Activated CD4-positive, alpha-beta memory T cell treated with anti-CD3 and anti-CD28 coated beads for 36 hours (primary cell): ENCODE results near the gene IGHMBP2. TPM values are rescaled to one million over a fixed set of nuclear protein-coding genes. Genes with fewer than 3 reads are reported as not detected.

Experiments
- CTCF ChIA-PET: fragments of 350-600 bp; sonication (Branson Sonifier 250); formaldehyde crosslinking; loops from one replicate; lab custom pipeline; 2021; ENCODE audit warnings: antibody characterized with exemption, inconsistent platforms; lab: Charles Lee
- POLR2A ChIA-PET: fragments of 350-600 bp; sonication (Branson Sonifier 250); formaldehyde crosslinking; loops from one replicate; lab custom pipeline; 2021; ENCODE audit warnings: antibody characterized with exemption; lab: Charles Lee
- DNase-seq: peaks from one replicate; pipeline ENCODE4 v3.0.0-alpha.2; 2020
- H3K27ac Mint-ChIP-seq: one replicate; pipeline ENCODE4 v1.8.0; 2021; ENCODE audit warnings: mixed read lengths
- H3K27me3 Mint-ChIP-seq: one replicate; pipeline ENCODE4 v1.8.0; 2021; ENCODE audit warnings: mixed read lengths
- H3K36me3 Mint-ChIP-seq: one replicate; pipeline ENCODE4 v1.8.0; 2021; ENCODE audit warnings: mixed read lengths
- H3K4me1 Mint-ChIP-seq: one replicate; pipeline ENCODE4 v1.8.0; 2021; ENCODE audit warnings: low read depth, mixed read lengths
- H3K4me3 Mint-ChIP-seq: one replicate; pipeline ENCODE4 v1.8.0; 2021; ENCODE audit warnings: mild to moderate bottlenecking, mixed read lengths
- H3K9me3 Mint-ChIP-seq: one replicate; pipeline ENCODE4 v1.8.0; 2021; ENCODE audit warnings: mixed read lengths
- intact Hi-C: fragments of 100-400 bp; cut with micrococcal nuclease; formaldehyde crosslinking; loops from one replicate; pipeline ENCODE4 v1.15.1; 2023
- total RNA-seq, 2 experiments: library from RNA; stranded (reverse); gene quantifications; one replicate each; pipeline ENCODE4 v1.2.3, GENCODE V29; 2021

The IGHMBP2 gene
- total RNA-seq, 2 experiments from 2014 or later: 24.4 to 24.8 TPM

DNA sequence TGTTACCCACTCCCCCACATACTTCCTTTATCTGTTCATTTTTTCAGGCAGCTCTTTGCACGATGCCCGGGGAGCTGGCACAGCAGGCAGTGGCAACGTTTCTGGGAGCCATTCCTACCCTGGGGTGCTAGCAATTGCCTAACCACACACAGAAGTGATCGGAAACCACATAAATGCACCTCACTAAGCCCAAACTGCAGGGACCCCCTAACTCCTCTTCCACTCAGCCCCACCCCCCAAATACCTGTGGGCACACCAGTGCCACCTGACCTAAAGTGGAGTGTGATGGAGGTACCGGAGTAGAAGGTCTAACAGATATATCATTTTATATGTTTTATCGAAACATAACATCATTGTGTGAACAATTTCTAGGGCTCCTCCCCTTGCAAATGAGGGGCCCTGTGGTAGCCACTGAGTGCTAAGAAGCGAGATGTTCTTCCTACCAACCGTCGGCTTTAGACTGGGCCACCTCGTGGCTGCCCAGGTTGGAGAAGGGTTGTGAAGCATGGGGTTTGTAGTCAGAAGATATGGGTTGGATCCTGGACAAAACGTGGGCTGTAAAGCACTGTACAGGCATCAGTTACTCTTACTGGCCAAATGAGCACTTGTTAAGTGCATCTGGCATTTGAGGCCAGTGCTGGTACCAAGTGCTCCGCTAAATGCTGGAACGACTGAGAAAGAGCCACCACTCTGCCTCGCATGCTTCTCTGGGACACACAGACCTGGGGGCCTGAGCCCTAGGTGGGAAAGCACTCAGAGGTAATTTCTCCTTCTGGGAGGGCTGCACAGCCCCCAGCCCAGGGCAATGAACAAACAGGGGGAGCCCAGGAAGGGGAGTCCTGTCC, 74.3 kb downstream of the IGHMBP2 start:
- Mint-ChIP-seq H3K4me1 (peaks cover 2% of the 10 kb centered on the region), H3K36me3 (no peaks in the 10 kb centered on the region), H3K4me3 (no peak overlapping the region), H3K27ac (no peak overlapping the region), H3K9me3 (peaks cover 8% of the 10 kb centered on the region), H3K27me3 (no peaks in the 10 kb centered on the region)
- intact Hi-C loops: no loop called here
- CTCF ChIA-PET: no interaction called here
- DNase-seq: peak; percentile 0
- POLR2A ChIA-PET: no interaction called here

- POLR2A ChIA-PET: no interaction called here
- H3K4me1 Mint-ChIP-seq: peaks cover 2% of the 10 kb centered on the region
Observed at GRCh38 chr11:68978626-68978930, 74.9 kb downstream of the IGHMBP2 start.

DNA sequence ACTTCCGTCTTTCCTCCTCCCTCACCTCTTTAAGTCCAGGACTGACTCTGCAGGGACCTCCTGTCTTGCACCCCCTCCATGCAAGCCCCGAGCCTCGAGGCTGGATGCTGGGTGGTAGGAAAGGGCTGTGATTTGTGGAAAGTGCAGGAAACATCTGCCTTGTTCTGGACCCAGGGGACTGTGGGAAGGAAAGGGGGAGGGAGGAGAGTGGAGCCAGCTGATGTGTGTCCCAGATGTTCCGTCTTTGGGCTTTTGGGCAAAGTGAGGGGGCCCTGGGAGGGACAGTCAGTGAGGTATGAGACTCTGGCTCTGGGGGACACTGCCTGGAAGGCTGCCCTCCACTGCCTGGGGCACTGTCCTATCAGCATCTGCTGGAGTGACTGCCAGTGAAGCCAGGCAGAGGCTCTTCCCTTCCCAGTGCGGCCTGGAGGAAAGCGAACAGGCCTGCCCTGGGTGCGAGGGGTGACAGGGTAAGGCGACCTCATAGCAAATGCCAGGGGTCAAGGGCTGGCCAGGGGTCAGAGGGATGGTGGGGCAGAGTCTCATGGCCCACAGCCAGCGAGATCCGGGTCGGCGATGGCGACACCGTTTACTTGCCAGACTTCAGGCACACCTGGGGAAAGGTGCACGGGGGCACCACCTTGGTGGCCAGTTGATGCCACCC, 75.4 kb downstream of the IGHMBP2 start:
- POLR2A ChIA-PET: no interaction called here
- intact Hi-C loops: no loop called here
- H3K9me3 Mint-ChIP-seq: peaks cover 8% of the 10 kb centered on the region
- H3K4me3 Mint-ChIP-seq: no peak overlapping the region
- no peaks in the 10 kb centered on the region for H3K27me3 Mint-ChIP-seq
- no peak overlapping the region for H3K27ac Mint-ChIP-seq
- CTCF ChIA-PET: no interaction called here
- peaks cover 2% of the 10 kb centered on the region for H3K4me1 Mint-ChIP-seq
- peak; percentile 4 for DNase-seq
- H3K36me3 Mint-ChIP-seq: no peaks in the 10 kb centered on the region

More at GRCh38 chr11:68978626-68978930, 74.9 kb downstream of the IGHMBP2 start:
- H3K27ac Mint-ChIP-seq: no peak overlapping the region
- H3K27me3 Mint-ChIP-seq: no peaks in the 10 kb centered on the region
- peaks cover 8% of the 10 kb centered on the region for H3K9me3 Mint-ChIP-seq
- H3K36me3 Mint-ChIP-seq: no peaks in the 10 kb centered on the region
- no peak overlapping the region for H3K4me3 Mint-ChIP-seq
- intact Hi-C loops: no loop called here
- CTCF ChIA-PET: no interaction called here
- peak; percentile 7 for DNase-seq

DNA sequence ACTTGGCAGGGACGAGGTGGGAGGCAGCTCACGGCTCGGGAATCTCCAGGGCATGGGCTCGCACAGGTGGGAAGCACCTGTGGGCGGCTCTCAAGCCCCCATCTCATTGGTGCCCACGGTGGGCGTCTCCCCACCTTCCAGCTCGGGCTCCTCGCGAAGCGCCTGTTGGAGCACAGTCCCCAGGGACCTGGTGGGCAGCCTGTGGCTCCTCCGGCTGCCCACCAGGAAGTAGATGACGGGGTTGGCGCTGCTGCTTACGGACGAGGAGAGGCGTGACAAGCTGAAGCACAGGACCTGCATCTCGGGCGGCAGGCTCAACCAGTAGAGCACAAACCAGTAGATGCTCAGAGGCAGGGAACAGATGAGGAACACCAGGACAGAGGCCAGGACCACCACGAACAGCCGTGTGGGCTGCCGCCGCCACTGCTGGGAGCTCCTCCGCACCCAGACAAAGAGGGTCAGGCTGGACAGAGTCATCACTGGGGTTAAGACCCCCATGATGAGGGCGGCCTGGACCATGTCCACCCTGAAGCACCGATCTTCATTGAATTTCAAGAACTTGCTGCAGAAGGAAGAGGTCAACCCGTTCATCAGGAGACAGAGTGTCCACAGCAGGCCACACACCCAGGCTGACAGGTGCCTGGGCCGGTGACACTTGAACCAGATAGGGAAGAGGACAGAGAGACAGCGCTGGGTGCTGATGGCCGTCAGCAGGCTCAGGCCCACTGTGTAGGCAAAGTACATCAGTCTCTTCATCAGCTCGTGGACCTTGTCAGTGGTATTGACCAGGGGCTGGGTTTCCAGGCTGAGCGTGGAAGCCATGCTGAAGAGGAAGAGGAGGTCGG, 76.5 kb downstream of the IGHMBP2 start:
- no peaks in the 10 kb centered on the region for H3K4me1 Mint-ChIP-seq
- no peaks in the 10 kb centered on the region for H3K27me3 Mint-ChIP-seq
- H3K9me3 Mint-ChIP-seq: peaks cover 8% of the 10 kb centered on the region
- intact Hi-C loops: no loop called here
- DNase-seq: peak; percentile 6
- CTCF ChIA-PET: no interaction called here
- no peaks in the 10 kb centered on the region for H3K36me3 Mint-ChIP-seq
- no peak overlapping the region for H3K27ac Mint-ChIP-seq
- H3K4me3 Mint-ChIP-seq: no peak overlapping the region
- POLR2A ChIA-PET: no interaction called here

DNA sequence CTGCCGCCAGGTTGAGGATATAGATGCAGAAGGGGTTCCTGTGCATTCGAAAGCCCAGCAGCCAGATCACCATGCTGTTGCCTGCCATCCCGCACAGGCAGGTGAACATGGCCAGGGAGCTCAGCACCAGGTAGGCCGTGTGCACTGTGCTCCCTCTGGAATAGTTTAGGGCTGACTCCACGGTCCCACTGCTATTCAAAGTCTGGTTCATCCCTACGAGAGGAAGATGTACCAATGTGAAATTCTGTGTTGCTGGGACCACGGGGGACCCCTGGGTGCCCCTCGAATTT, 77.0 kb downstream of the IGHMBP2 start, which contains the start of gene MRGPRD:
TSS of gene MRGPRD (minus strand) at position 211 of the 290 bp plus-strand sequence. CDS start at position 211, 0 bp downstream.
- DNase-seq: peak; percentile 1
- POLR2A ChIA-PET: no interaction called here
- Mint-ChIP-seq H3K9me3 (peaks cover 8% of the 10 kb centered on the region), H3K36me3 (no peaks in the 10 kb centered on the region), H3K4me1 (no peaks in the 10 kb centered on the region), H3K27me3 (no peaks in the 10 kb centered on the region), H3K27ac (no peak within 1 kb of the TSS), H3K4me3 (no peak within 1 kb of the TSS)
- CTCF ChIA-PET: no interaction called here
- intact Hi-C loops: no loop called here

DNA sequence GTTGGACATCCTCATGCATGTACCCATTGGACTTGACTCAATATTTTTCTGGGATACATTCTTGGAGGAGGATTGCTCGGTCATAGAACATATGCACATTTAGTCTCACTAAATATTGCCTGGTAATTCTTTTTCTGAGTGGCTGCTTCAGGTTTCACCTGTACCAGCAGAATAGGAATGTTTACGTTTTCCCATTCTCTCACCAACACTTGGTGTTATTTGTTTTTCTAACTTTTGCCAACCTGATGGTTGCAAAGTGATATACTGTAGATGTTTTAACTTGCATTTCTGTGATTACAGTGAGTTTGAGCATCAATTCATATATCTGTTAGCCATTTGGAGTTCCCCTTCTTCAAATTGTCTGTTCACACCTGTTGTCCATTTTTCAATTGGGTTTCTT, 78.4 kb downstream of the IGHMBP2 start:
- Mint-ChIP-seq H3K27ac (no peak overlapping the region), H3K4me3 (no peak overlapping the region), H3K4me1 (no peaks in the 10 kb centered on the region), H3K9me3 (peaks cover 17% of the 10 kb centered on the region), H3K27me3 (no peaks in the 10 kb centered on the region), H3K36me3 (peaks cover 9% of the 10 kb centered on the region)
- intact Hi-C loops: no loop called here
- DNase-seq: no peak
- CTCF ChIA-PET: no interaction called here
- POLR2A ChIA-PET: no interaction called here

DNA sequence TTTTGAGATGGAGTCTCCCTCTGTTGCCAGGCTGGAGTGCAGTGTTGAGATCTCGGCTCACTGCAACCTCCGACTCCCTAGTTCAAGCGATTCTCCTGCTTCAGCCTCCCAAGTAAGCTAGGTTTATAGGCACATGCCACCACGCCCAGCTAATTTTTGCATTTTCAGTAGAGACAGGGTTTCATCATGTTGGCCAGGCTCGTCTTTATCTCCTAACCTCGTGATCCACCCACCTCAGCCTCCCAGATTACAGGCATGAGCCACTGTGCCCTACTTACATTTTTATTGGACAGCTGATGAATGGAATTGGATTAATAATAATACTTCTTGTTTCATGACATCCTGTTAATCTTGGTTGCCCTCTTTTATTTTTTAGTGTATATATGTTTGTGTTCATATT, 80.1 kb downstream of the IGHMBP2 start:
- Mint-ChIP-seq H3K36me3 (peaks cover 12% of the 10 kb centered on the region), H3K9me3 (peaks cover 20% of the 10 kb centered on the region), H3K27me3 (no peaks in the 10 kb centered on the region), H3K4me3 (no peak overlapping the region), H3K4me1 (peaks cover 5% of the 10 kb centered on the region), H3K27ac (no peak overlapping the region)
- CTCF ChIA-PET: no interaction called here
- DNase-seq: no peak
- intact Hi-C loops: no loop called here
- POLR2A ChIA-PET: no interaction called here

DNA sequence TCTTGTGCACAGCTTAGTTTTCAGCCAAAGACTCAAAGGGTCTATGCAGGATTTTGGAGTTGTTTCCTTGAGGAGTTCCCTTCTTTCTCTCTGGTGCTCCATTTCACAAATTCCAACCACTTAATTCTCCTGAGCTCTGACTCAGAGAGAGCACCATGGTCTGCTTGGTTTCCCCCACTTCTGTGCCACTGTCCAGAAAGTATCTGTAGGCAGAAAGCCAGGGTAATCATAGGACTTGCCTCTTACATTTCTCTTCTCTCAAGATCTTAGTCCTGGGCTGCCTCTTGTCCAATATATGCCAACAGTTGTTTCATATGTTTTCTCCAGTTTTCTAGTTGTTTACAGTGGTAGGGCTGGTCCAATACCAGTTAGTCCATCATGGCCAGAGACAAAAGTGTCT, 83.5 kb downstream of the IGHMBP2 start:
- H3K4me1 Mint-ChIP-seq: peaks cover 9% of the 10 kb centered on the region
- H3K9me3 Mint-ChIP-seq: peaks cover 15% of the 10 kb centered on the region
- CTCF ChIA-PET: no interaction called here
- H3K27ac Mint-ChIP-seq: no peak overlapping the region
- H3K27me3 Mint-ChIP-seq: peaks cover 4% of the 10 kb centered on the region
- no peak for DNase-seq
- POLR2A ChIA-PET: no interaction called here
- H3K36me3 Mint-ChIP-seq: peaks cover 12% of the 10 kb centered on the region
- no peak overlapping the region for H3K4me3 Mint-ChIP-seq
- intact Hi-C loops: no loop called here

DNA sequence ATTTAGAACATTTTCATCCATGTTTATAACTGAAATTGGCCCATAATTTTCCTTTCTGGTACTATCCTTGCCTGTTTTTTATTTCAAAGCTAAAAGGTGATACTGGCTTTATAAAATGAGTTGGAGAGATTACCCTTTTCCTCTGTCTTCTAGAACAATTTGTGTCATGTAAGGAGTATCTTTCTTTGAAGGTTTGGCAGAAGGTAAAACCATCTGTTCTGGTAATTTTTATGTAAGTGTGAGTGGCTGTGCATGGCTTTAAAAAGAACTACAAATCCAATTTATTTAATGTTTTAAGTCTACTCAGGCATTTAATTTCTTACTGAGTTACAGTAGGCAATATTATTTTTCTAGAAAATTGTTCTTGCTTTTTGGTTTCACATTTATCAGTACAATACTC, 84.8 kb downstream of the IGHMBP2 start:
- POLR2A ChIA-PET: no interaction called here
- DNase-seq: no peak
- H3K27me3 Mint-ChIP-seq: peaks cover 8% of the 10 kb centered on the region
- H3K36me3 Mint-ChIP-seq: peaks cover 12% of the 10 kb centered on the region
- no peak overlapping the region for H3K4me3 Mint-ChIP-seq
- peaks cover 12% of the 10 kb centered on the region for H3K9me3 Mint-ChIP-seq
- CTCF ChIA-PET: no interaction called here
- intact Hi-C loops: no loop called here
- H3K27ac Mint-ChIP-seq: no peak overlapping the region
- H3K4me1 Mint-ChIP-seq: peaks cover 9% of the 10 kb centered on the region

Other genes with a start within 250 kb of the IGHMBP2 start
- gene GAL, start 219.3 kb upstream of the IGHMBP2 start, total RNA-seq: 1 to 10 TPM in 1 of 2 experiments, under 1 TPM in 1; 0.97 to 1.3 TPM
- gene TESMIN, start 152.4 kb upstream of the IGHMBP2 start, total RNA-seq: 1 to 10 TPM; 6.6 to 7.3 TPM
- gene CPT1A, start 62.0 kb upstream of the IGHMBP2 start, total RNA-seq: 10 to 100 TPM; 28.8 to 32.9 TPM
- gene MRPL21, start 59 bp upstream of the IGHMBP2 start, total RNA-seq: 10 to 100 TPM; 80.7 to 86.0 TPM
- gene MRGPRD, start 77.1 kb downstream of the IGHMBP2 start, total RNA-seq: not detected
- gene MRGPRF, start 109.4 kb downstream of the IGHMBP2 start, total RNA-seq: not detected
- gene TPCN2, start 145.0 kb downstream of the IGHMBP2 start, total RNA-seq: 10 to 100 TPM; 12.0 to 12.8 TPM